Ishikawa (cell line): ENCODE data around the gene SKI.

Source experiments
- CEBPB ChIP-seq: IDR thresholded peaks from 2 replicates; pipeline ENCODE4 v1.6.1; 2012
- CREB1 ChIP-seq: IDR thresholded peaks from 2 replicates; pipeline ENCODE4 v1.6.1; 2012; ENCODE audit warnings: low read depth
- EGR1 ChIP-seq: IDR thresholded peaks from 2 replicates; pipeline ENCODE4 v1.6.1; 2012
- EP300 ChIP-seq: IDR thresholded peaks from 2 replicates; pipeline ENCODE4 v1.6.1; 2012; ENCODE audit warnings: borderline replicate concordance
- FOXM1 ChIP-seq: IDR thresholded peaks from 2 replicates; pipeline ENCODE4 v1.6.1; 2012; ENCODE audit warnings: low read depth, borderline replicate concordance
- MAX ChIP-seq: IDR thresholded peaks from 2 replicates; pipeline ENCODE4 v1.6.1; 2012
- NFIC ChIP-seq: IDR thresholded peaks from 2 replicates; pipeline ENCODE4 v1.6.1; 2012
- RAD21 ChIP-seq: IDR thresholded peaks from 2 replicates; pipeline ENCODE4 v1.6.1; 2012; ENCODE audit warnings: low read depth
- TAF1 ChIP-seq: IDR thresholded peaks from 2 replicates; pipeline ENCODE4 v1.6.1; 2012; ENCODE audit warnings: low read depth, mild to moderate bottlenecking
- TCF12 ChIP-seq: IDR thresholded peaks from 2 replicates; pipeline ENCODE4 v1.6.1; 2012; ENCODE audit warnings: low read depth
- TEAD4 ChIP-seq: IDR thresholded peaks from 2 replicates; pipeline ENCODE4 v1.6.1; 2012
- USF1 ChIP-seq: IDR thresholded peaks from 2 replicates; pipeline ENCODE4 v1.6.1; 2012
- YY1 ChIP-seq: IDR thresholded peaks from 2 replicates; pipeline ENCODE4 v1.6.1; 2012; ENCODE audit warnings: low read depth
- ZBTB7A ChIP-seq: IDR thresholded peaks from 2 replicates; pipeline ENCODE4 v1.6.1; 2012; ENCODE audit warnings: low read depth
- TF ChIP-seq, protein P1 (sequence below): IDR thresholded peaks from 2 replicates; pipeline ENCODE4 v1.6.1; 2012; ENCODE audit warnings: low read depth, mild to moderate bottlenecking

Gene SKI

GRCh38 chr1:2297246-2298011, 69.3 kb downstream of the SKI start:
- no peak for TF ChIP-seq FOXM1
- TF ChIP-seq USF1, result no peak
- TF ChIP-seq, protein P1, sequence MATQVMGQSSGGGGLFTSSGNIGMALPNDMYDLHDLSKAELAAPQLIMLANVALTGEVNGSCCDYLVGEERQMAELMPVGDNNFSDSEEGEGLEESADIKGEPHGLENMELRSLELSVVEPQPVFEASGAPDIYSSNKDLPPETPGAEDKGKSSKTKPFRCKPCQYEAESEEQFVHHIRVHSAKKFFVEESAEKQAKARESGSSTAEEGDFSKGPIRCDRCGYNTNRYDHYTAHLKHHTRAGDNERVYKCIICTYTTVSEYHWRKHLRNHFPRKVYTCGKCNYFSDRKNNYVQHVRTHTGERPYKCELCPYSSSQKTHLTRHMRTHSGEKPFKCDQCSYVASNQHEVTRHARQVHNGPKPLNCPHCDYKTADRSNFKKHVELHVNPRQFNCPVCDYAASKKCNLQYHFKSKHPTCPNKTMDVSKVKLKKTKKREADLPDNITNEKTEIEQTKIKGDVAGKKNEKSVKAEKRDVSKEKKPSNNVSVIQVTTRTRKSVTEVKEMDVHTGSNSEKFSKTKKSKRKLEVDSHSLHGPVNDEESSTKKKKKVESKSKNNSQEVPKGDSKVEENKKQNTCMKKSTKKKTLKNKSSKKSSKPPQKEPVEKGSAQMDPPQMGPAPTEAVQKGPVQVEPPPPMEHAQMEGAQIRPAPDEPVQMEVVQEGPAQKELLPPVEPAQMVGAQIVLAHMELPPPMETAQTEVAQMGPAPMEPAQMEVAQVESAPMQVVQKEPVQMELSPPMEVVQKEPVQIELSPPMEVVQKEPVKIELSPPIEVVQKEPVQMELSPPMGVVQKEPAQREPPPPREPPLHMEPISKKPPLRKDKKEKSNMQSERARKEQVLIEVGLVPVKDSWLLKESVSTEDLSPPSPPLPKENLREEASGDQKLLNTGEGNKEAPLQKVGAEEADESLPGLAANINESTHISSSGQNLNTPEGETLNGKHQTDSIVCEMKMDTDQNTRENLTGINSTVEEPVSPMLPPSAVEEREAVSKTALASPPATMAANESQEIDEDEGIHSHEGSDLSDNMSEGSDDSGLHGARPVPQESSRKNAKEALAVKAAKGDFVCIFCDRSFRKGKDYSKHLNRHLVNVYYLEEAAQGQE, result no peak
- TF ChIP-seq MAX, result no peak
- no peak for TF ChIP-seq TAF1
- TF ChIP-seq EP300, result no peak
- no peak for TF ChIP-seq RAD21
- no peak for TF ChIP-seq TEAD4
- TF ChIP-seq NFIC, result no peak
- TF ChIP-seq ZBTB7A, result no peak
- TF ChIP-seq EGR1, result no peak
- TF ChIP-seq CEBPB, result no peak
- TF ChIP-seq CREB1, result no peak
- TF ChIP-seq TCF12, result no peak
- TF ChIP-seq YY1, result no peak

- TF ChIP-seq FOXM1, result no peak
- TF ChIP-seq RAD21, result no peak
- TF ChIP-seq, protein P1, result no peak
- no peak for TF ChIP-seq EGR1
- no peak for TF ChIP-seq TCF12
- no peak for TF ChIP-seq USF1
Observed at GRCh38 chr1:2298685-2299084, 70.6 kb downstream of the SKI start.

DNA sequence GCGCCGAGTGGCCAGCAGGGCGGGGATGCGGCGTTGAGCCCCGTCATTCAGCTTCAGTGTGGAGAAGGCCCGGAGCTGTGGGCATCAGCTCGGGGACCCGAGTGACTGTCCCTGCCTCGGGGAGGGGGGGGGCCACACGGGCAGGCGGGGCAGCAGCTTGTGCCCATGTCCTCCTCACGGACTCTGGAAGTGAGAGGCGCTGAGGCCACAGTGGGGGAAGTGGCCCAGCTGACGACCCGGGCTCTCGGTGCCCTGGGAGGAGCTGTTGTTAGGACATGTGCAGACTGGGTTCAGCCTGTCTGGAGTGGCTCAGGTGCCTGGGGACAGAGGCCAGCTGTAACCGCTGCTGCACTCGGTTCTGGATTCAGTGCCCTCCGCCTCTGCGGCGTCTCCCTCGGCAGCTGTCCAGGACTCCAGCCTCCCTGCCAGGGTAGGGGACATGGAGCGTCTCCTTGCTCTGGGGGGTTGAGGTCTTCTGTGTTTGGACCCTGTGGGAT, 71.1 kb downstream of the SKI start:
- TF ChIP-seq RAD21 (no peak), TCF12 (no peak), CREB1 (no peak), FOXM1 (no peak)

DNA sequence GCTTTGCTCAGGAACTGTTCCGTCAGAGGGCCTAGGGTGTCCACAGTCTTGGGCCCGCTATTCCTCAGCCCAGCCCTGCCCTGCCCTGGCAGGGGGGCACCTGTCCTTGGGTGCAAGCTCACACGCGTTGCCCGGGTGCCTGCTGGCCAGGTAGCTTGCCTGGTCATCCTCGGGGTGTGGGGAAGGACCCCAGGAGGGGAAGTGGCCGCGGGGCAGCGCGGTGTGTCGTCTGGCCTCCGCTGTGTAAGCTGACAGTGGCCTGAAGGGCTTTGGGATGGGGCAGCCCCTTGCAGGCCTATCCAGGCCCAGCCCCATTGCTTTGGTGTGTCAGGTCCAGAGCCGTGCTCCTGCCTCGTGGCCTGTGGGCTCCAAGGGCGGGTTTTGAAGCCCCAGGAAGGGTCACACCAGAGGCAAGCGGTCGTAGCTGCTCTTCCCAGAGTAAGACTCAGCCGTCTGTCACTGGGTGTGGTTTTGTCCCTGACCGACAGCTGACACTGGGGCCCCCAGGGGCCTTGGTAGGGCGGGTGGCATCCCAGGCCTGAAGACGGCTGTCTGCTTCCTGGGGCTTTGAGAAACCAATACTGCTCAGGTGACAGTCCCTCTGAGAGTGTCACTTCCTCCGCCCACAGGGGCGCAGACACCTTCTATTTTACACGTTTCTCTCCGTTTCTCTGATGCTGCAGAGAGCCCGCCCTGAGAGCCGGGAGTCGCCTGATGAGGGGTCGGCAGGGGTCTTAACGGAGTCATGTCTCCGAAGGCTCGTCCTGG, 72.1 kb downstream of the SKI start:
- TF ChIP-seq NFIC (no peak), TEAD4 (no peak), USF1 (no peak), EGR1 (no peak), YY1 (no peak), FOXM1 (no peak), EP300 (no peak), TAF1 (no peak), ZBTB7A (no peak), CREB1 (no peak)
- TF ChIP-seq, protein P1, result no peak
